ENCODE results near the gene MELTF. TPM values are rescaled to one million over a fixed set of nuclear protein-coding genes. Genes with fewer than 3 reads are reported as not detected.

MELTF gene
- polyA plus RNA-seq, 3 donors: 0.34 to 2.8 (median 0.36) TPM

DNA sequence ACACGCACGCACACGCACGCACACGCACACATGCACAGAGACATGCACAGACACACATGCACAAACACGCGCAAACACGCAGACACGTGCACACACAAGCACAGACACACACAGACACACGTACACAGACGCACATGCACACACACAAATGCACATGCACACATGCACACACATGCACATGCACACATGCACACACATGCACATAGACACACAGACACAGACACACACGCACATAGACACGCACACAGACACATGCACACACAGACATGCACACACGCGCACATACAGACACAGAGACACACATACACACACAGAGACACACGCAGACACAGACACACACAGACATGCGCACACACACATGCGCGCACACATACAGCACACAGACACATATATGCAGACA, 34.6 kb downstream of the MELTF start:
- no peak overlapping the region for H3K9ac ChIP-seq (ENCODE audit: insufficient read depth, low read length, poor library complexity, severe bottlenecking)
- Mint-ChIP-seq H3K9me3 (peaks cover 0 to 3% (median 0%) of the 10 kb centered on the region in 7 donors), H3K4me3 (no peak overlapping the region), H3K4me1 (no peaks in the 10 kb centered on the region), H3K27me3 (ENCODE audit: low read depth in 3 of 3) (peaks cover 0 to 3% (median 1%) of the 10 kb centered on the region in 3 donors), H3K27ac (no peak overlapping the region), H3K36me3 (no peaks in the 10 kb centered on the region)
- H3K4me2 ChIP-seq (replicated peaks; ENCODE audit: extremely low read depth, low read length, poor library complexity, severe bottlenecking): no peak overlapping the region
- no peaks in the 10 kb centered on the region for H4K20me1 ChIP-seq (ENCODE audit: insufficient read depth, low read length)
- no peaks in the 10 kb centered on the region for H3K36me3 ChIP-seq (replicated peaks in 1 of 2; ENCODE audit: control insufficient read depth in 1 of 2, insufficient read depth in 2 of 2, low read length in 2 of 2)
- DNase-seq: no peak
- H3K4me1 ChIP-seq (ENCODE audit: control insufficient read depth in 1 of 2, insufficient read depth in 2 of 2, low read length in 2 of 2): no peaks in the 10 kb centered on the region
- no peaks in the 10 kb centered on the region for H3K27me3 ChIP-seq (ENCODE audit: control insufficient read depth in 2 of 2, insufficient read depth in 2 of 2, low read length in 2 of 2)
- no peaks in the 10 kb centered on the region for H3K79me2 ChIP-seq (ENCODE audit: insufficient read depth, low read length)
- no peak overlapping the region for H3K27ac ChIP-seq (ENCODE audit: low read depth in 1 of 2, low read length in 2 of 2)
- H2AFZ ChIP-seq (ENCODE audit: insufficient read depth, low read depth, low read length, poor library complexity, severe bottlenecking): no peak overlapping the region
- WGBS (ENCODE audit: insufficient coverage): 95% methylated on average over 16 of the region's 19 CpGs
- H3K4me3 ChIP-seq (replicated peaks in 1 of 3; ENCODE audit: low read depth in 2 of 3, low read length in 3 of 3): no peak overlapping the region
- TF ChIP-seq, protein P1, sequence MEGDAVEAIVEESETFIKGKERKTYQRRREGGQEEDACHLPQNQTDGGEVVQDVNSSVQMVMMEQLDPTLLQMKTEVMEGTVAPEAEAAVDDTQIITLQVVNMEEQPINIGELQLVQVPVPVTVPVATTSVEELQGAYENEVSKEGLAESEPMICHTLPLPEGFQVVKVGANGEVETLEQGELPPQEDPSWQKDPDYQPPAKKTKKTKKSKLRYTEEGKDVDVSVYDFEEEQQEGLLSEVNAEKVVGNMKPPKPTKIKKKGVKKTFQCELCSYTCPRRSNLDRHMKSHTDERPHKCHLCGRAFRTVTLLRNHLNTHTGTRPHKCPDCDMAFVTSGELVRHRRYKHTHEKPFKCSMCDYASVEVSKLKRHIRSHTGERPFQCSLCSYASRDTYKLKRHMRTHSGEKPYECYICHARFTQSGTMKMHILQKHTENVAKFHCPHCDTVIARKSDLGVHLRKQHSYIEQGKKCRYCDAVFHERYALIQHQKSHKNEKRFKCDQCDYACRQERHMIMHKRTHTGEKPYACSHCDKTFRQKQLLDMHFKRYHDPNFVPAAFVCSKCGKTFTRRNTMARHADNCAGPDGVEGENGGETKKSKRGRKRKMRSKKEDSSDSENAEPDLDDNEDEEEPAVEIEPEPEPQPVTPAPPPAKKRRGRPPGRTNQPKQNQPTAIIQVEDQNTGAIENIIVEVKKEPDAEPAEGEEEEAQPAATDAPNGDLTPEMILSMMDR (IDR thresholded peaks at IDR 0.05): no peak
- no peaks in the 10 kb centered on the region for H3K9me3 ChIP-seq (replicated peaks in 1 of 2; ENCODE audit: control insufficient read depth in 1 of 2, insufficient read depth in 1 of 2, low read length in 2 of 2)
- intact Hi-C loops (cut with micrococcal nuclease): loop anchor here in 1 of 2 donors (10.0 kb wide), 1 partner anchor 50 kb away; no protein-coding TSS in a partner anchor

- Histone ChIP-seq H3K9ac (ENCODE audit: insufficient read depth, low read length, poor library complexity, severe bottlenecking) (no peak overlapping the region), H3K79me2 (ENCODE audit: insufficient read depth, low read length) (no peaks in the 10 kb centered on the region), H3K36me3 (replicated peaks in 1 of 2; ENCODE audit: control insufficient read depth in 1 of 2, insufficient read depth in 2 of 2, low read length in 2 of 2) (no peaks in the 10 kb centered on the region), H3K4me3 (replicated peaks in 1 of 3; ENCODE audit: low read depth in 2 of 3, low read length in 3 of 3) (no peak overlapping the region), H3K4me2 (replicated peaks; ENCODE audit: extremely low read depth, low read length, poor library complexity, severe bottlenecking) (no peak overlapping the region), H3K9me3 (replicated peaks in 1 of 2; ENCODE audit: control insufficient read depth in 1 of 2, insufficient read depth in 1 of 2, low read length in 2 of 2) (no peaks in the 10 kb centered on the region), H3K4me1 (ENCODE audit: control insufficient read depth in 1 of 2, insufficient read depth in 2 of 2, low read length in 2 of 2) (no peaks in the 10 kb centered on the region), H4K20me1 (ENCODE audit: insufficient read depth, low read length) (no peaks in the 10 kb centered on the region), H2AFZ (ENCODE audit: insufficient read depth, low read depth, low read length, poor library complexity, severe bottlenecking) (no peak overlapping the region), H3K27ac (ENCODE audit: low read depth in 1 of 2, low read length in 2 of 2) (no peak overlapping the region), H3K27me3 (ENCODE audit: control insufficient read depth in 2 of 2, insufficient read depth in 2 of 2, low read length in 2 of 2) (no peaks in the 10 kb centered on the region)
- H3K27ac Mint-ChIP-seq: no peak overlapping the region
- H3K27me3 Mint-ChIP-seq (ENCODE audit: low read depth in 3 of 3): peaks cover 0 to 3% (median 1%) of the 10 kb centered on the region in 3 donors
- TF ChIP-seq, protein P1 (IDR thresholded peaks at IDR 0.05): no peak
- no peaks in the 10 kb centered on the region for H3K4me1 Mint-ChIP-seq
- H3K4me3 Mint-ChIP-seq: no peak overlapping the region
- intact Hi-C loops (cut with micrococcal nuclease): loop anchor here in 1 of 2 donors (10.0 kb wide), 1 partner anchor 51 kb away; no protein-coding TSS in a partner anchor
- no peak for DNase-seq
- H3K9me3 Mint-ChIP-seq: peaks cover 0 to 2% (median 0%) of the 10 kb centered on the region in 7 donors
- WGBS (ENCODE audit: insufficient coverage): 94% methylated on average over 16 of the region's 16 CpGs
- no peaks in the 10 kb centered on the region for H3K36me3 Mint-ChIP-seq
These were observed 35.6 kb downstream of the MELTF start for GRCh38 chr3:196994056-196994455.

Data from CD14-positive monocyte (primary cell).